ENCODE measurements around the gene DENND1A.
"Not testable (repeated sequence)": the region's sequence is repeated elsewhere in the genome, so short reads cannot be mapped to it uniquely, and the experiment has no call there.

Gene DENND1A

DNA sequence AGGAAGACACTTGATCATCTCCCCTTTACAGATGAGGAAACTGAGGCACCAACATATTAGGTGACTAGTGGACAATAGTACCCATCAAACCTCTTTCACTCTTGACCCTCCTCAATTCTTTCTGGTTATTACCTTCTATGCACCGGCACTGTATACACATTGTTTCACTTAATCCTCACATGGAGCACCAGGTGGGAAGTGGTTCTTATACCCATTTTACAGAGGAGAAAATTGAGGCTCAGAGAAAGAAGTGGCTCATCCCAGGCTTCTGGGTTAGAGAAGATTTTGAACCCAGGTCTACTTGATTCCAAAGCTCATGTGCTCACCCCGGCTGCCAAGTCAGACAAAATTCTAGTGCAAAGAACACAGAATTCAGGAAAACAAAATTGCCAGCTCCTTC, 17.4 kb upstream of the DENND1A start:
- DNase-seq: no peak

DNA sequence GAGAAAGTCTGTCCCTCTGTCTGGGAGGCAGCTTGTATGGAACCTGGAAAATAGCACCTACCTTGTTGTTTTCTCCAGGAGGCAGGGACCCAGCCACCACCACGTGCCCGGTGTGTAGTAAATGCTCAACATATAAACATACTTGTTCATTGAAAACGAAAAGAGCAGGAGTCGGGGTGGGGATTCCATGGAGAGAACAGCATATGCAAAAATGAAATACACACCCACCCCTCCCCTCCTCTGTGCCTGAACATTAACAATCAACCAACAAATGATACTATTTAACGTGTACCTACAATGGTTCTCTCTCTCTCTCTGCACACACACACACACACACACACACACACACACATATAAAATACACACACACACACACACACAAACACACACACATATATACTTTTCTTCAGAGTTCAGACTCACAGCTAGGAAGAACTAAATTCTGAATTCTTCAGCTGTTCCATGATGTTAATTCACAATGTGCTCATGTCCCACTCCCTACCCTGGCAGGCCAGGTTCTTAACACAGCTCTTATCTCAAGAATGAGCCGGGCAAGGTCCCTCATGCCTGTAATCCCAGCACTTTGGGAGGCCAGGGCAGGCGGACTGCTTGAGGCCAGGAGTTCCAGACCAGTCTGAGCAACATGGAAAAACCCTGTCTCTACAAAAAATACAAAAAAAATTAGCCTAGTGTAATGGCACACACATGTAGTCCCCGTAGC, 16.3 kb upstream of the DENND1A start:
- no peak for DNase-seq

DNA sequence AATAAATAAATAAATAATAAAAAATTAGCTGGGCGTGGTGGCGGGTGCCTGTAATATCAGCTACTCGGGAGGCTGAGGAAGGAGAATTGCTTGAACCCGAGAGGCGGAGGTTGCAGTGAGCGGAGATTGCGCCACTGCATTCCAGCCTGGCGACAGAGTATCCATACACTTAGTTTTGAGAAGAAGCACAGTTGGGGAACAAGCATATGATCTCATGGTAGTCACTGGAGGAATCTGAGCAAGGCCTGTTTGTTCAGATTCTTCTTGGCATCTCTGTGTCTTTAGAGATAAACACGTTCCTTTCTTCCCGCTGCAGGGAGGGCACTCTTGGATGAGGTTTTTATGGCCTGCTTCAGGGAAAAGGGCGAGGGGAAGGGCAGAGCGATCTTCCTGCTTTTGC, 15.6 kb upstream of the DENND1A start:
- no peak for DNase-seq

DNA sequence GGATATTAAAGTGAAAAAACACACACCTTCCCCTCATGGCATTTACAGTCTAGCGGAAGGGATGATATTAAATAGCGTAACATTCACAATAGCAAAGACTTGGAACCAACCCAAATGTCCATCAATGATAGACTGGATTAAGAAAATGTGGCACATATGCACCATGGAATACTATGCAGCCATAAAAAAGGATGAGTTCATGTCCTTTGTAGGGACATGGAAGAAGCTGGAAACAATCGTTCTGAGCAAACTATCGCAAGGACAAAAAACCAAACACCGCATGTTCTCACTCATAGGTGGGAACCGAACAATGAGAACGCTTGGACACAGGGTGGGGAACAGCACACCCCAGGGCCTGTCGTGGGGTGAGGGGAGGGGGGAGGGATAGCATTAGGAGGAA, 14.5 kb upstream of the DENND1A start:
- DNase-seq: not testable (repeated sequence)

DNA sequence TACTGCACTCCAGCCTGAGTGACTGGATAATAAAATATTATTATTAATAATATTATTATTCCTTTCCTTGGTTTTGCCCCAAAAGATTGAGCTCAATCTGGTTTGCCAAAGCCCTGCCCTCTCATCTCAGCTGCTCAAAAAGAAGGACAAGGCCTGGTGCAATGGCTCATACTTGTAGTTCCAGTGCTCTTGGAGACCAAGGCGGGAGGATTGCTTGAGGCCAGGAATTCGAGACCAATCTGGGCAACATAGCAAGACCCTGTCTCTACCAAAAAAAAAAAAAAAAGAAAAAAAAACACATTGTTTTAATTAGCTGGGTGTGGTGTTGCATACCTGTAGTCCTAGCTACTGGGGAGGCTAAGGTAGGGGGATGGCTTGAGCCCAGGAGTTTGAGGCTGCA, 13.7 kb upstream of the DENND1A start:
- DNase-seq: no peak

DNA sequence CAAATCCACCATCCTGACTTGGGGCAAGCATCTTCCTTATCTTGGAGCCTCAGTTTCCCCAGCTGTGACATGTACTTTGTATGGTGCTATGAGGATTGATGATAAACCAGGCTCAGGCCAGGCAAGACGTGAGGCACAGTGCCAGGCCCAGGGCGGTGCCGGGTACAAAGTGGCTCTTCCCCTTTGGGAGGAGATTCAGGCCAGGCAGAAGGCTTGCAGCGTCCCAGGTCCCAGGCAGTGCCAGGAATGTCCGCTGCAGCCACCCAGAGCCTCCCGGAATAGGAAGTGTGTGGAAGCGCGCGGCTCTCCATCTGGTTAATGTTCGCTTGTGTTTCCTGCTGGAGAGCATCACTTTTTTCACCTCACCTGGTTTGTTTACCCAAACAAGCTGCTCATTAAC, 12.6 kb upstream of the DENND1A start:
- no peak for DNase-seq

DNA sequence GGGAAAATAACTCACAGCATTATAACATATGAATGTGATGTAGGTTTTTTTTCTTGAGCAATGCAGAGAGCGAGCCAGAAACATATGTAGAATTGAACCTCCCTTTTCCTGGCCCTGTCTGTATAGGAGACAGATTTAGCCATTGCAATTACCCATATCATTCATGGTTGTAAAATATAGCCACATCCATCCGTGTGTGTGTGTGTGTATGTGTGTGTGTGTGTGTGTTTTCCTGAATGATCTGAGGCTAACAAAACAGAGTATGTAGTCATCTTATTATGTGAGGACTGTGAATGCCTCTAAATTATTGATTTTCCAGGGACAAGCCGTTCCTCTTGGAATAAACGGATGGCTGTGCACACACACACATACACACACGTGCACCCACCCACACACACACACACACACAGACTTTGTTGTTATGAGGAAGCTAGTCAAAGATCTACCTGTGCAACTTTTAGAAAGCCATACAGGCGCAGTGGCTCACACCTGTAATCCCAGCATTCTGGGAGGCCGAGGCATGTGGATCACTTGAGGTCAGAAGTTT, 11.7 kb upstream of the DENND1A start:
- no peak for DNase-seq

DNA sequence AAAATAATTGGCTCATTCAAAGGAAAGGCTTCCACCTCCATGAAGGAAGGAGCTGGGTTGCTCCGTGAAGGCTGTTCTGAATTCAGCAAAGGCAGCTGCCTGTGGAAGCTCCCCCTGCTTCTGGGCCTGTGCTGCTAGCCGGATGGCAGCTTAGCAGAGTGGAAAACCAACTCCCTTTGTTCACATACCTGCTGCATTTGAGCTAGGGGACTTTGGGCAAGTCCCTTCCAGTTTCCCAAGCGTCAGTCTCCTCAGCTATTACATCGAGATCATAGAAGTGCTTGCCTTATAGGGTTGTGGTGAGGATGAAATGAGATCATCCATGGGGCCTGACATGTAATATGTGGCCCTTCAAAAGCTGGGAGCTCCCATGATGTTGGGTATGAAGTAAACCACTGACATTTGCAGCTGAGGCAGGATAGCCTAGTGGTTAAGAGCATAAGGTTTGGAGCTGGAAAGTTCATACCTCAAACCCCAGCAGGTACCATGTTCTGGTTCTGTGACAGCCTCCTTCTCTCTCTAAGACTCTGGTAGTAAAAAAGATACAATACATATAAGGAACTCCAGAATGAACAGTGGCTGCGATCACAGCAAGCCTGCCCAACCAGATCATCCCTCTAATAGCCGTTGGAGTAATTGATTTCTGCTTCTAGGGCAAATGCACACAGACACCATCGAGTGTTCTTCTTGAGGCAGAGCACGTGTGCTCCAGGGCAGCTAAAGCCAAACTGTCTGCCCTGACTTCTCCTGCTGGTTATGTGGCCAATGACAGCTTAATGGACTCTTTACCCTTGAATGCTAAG, 11.0 kb upstream of the DENND1A start:
- DNase-seq: no peak

DNA sequence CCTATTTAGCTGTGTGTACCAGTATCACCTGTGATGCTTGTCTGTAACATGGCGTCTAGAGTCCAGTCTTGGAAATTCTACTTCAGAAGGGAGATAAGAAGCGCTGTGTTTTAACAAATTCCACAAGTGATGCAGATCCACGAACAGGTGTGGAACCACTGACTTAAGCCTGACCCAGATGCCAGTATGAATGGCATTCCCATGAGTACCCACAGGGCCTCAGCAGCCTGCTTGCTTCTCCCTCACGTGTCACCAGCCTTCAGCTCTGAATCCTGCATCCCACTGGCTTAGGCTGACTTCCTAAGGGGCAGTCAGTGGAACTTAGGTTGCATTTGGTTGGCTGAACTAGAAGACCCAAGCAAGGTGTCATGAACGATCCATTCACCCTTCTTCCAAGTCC, 8.5 kb upstream of the DENND1A start:
- no peak for DNase-seq

DNA sequence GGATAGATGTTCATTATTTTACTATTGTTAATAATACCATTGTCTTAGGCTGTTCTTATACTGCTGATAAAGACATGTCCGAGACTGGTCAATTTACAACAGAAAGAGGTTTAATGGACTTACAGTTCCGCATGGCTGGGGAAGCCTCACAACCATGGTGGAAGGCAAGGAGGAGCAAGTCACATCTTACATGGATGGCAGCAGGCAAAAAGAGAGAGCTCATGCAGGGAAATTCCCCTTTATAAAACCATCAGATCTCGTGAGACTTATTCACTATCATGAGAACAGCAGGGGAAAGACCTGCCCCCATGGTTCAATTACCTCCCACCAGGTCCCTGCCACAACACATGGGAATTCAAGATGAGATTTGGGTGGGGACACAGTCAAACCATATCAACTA, 6.6 kb upstream of the DENND1A start:
- DNase-seq: not testable (repeated sequence)

DNA sequence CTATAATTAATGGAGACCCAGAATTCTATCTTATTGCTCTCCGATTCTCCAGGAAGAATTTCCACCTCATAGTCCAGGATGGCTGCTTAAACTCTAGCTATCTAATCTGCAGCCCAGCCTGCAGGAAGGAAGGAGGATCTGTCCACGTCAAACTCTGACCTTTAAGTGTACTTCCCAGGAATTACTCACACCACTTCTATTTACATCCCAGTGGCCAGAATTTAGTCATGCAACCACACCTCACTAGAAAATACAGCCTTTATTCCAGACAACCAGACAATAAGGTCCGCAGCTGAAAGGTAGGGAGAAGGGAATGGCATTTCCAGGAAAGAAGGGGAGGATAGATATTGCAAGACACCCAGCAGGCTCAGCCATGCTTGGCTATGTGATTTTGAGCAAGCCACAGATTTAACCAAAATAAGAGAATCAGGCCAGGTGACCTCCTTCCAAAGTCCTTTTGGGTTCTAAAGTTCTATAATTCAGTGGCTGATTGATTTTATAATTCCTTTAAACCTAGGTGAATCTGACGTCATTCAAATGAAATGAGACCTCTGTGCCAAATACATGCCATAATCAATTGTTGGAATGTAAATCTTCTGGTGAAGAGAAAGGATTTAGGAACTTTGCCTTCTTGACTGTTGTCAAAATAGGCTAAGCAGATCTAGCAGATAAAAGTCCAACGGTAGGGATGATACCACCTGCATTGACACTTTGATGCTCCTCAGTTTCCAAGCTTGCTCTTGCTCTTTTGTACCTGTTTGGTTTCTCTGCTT, 3.7 kb upstream of the DENND1A start:
- DNase-seq: no peak

DNA sequence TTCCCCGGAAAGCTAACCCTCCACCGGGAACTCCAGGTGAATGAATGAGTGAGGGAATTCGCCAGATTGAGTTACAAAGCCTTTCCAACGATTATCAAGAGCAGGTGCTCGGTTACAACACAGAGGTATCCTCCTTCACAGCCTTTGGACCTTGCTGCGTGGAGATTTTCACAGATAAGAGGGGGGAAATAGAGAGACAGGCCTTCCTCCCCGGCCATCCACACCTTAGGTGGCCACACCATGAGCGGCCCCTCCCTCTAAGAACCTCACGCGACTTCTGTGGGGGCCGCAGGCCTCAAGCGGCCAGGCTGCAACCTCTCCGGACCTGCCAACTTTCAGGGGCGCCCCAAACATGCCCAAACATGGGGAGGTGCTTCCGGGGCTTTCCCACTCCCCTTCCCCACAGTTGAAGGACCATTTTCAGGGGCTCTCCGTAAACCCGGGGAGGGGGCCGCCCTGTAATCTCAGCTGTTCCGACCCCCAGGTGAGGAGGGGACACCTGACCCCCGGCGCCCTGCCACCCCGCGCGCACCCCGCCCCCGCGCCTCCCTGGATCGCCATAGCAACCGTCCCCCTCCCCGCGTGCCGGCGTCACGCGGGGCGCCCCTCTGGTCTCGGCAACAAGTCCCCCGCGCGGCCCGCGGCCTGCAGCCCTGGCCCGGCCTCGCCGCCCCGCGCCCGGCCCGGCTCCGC, 603 bp downstream of the DENND1A start:
- DNase-seq: peak; percentile 17

DNA sequence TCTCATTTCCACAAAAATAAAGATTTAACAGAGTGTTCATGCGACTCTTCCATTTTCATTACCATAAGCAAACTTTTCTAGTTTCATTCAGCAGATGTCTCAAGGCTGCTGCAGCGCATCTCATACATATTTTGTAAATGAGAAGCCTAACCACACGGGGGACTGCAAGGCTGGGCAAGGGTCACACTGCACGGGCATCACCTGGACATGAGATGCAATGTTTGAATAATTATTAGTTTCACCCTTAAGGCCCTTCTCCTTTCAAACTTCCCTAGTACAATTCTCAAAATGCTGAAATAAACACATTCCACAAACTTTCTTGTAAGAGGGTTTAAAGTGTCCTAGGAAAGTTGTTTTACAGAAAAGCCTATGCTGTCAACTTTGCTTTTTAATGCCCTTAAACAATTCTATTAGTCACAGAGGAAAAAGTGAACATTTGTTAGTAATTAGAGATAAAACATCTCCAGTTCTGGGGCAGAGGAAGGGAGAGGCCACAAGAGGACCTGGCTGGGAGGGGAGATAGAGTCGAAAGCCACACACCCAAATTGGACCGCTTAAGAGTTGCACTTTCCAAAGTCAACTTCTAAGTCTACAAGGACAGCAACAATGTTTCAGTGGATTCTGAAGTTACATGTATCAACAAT, 1.3 kb downstream of the DENND1A start:
- DNase-seq: no peak

DNA sequence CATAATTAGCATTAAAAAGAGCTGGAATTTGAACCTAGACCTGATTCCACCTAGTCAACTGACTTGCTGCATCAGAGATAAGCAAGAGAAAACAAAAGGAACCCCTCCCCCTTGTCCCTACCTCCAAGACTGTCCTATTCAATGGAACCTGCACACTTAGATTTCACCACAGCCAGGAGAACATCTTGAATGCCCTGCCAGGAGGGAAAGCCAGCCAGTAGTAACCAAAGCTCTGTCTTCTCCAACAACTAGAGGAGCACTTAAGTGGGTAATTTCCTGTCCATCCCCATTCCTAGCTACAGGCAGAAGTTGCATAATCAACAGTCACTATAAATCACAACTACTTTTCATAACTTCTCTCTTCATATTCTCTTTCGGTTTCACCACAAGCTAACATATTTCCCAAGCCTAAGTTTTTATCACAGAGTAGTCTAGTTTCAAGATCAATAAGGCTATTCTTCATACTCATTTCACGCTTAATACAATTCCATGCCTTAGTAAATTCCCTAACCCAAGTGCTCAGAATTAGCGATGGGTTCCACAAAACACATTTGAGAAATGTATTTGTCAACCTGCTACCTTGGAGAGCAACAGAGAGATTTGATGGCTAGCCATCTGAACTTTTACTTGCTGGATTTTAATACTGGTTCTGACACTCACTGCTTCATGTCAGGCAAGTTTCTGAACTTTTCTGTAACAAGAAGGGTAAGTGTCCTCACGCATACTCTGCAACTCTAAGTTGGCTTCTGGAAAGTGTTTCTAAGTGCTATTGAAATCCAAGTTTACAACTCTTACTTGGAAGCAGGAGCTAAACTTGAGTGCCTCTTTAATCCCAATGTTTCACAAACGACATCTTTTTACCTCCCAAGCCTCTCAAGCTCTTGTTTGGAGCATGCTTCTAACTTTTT, 2.0 kb downstream of the DENND1A start:
- peak; percentile 69 for DNase-seq

DNA sequence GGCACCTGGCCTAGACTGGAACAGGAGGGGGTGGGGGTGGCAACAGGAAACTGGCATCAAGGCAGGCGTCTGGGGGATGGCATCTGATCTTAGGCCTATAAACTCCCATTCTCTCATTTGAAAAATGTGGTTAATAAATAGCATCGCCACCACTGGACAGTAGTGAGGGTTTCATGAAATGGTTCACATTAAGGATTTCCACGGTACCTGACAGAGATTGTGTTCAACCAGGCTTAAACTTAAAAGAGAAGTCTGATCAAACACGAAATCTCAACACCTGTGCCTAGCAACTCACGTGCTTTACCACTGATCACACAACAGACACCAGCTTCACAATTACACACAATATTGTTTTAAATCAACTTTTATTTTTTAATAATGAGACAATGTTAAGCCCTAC, 3.0 kb downstream of the DENND1A start:
- DNase-seq: no peak

DNA sequence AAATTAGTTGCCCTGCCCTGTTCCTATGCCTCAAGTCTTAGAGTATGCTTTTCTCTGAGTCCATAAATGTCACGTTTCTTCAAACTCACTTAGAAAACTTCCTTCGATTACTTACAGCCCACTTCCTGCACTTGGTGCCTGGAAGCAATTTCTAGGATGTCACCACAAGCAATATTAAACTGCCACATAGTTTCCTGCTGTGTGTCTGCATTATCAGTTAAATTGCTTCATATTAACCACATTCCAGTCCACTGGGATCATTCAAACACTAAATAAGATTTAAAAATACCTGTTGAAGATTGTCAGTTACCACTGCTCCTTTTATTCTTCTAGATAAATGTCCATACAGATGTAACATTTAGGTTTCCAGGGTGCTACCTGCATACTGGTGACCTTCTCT, 4.1 kb downstream of the DENND1A start:
- no peak for DNase-seq

DNA sequence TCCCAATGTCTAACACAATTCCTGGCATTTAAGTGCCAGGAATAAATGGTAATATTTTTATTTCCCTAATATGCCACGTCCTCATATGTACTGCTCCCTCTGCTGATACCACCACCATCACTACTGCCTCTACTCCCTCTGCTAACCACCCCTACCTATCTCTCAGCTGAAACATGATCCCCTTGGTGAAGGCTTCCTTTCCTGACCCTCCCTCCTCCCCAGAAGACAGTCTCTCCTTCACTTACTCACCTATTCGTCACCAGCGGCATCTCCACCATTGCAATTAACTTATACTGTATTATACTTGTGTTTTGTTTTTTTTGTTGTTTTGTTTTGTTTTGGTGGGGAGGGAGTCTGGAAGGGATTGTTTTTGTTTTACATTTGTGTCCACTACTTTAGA, 4.8 kb downstream of the DENND1A start:
- no peak for DNase-seq

DNA sequence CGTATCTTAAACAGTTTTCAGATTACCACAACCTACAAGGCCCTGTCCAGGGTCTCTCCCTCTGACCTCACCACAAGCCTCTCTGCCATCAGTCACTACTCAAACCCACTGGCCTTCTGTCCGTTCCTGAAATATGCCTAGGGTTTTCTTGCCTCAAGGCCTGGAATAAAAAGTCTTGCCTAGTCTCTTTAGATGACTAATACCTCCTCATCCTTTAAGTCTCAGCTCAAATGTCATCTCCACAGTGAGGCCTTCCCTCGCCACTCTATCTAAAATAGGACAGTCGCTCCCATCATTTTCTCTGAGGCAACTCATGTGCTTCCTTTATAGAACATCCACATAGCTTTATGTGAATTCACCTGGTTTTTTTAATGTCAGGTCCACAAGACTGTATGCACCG, 5.2 kb downstream of the DENND1A start:
- DNase-seq: no peak

DNA sequence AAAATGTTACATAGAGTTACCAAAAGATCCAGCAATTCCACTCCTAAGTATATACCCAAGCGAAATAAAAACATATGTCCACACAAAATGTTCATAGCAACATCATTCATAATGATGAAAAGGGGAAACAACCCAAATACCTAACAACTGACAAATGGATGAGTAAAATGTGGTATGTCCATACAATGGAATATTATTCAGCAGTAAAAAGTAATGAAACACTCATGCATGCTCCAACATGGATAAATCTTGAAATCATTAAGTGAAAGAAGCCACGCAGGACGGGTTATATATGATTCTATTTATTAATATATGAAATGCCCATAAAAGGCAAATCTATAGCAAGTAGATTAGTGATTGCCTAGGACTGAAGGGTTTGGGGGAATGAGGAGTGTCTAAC, 6.0 kb downstream of the DENND1A start:
- no peak for DNase-seq

DNA sequence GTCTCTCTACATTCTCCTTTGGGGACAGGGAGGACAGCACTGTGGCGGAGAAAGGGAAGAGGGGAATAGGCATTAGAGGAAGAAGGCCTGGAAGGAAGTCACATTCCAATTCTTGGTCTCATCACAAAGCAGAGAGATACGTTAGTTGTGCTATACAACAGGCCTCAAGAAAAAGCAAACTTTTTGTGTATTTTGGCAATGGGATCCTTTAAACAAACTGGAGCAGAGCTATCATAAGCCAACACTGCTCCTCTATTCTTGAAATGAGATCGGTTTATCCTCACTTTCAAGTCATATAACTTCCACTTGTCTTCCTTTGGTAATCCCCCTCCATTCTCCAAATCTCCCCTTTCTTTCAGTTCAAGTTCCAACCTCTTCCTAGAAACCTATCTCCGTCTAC, 6.5 kb downstream of the DENND1A start:
- DNase-seq: no peak

DNA sequence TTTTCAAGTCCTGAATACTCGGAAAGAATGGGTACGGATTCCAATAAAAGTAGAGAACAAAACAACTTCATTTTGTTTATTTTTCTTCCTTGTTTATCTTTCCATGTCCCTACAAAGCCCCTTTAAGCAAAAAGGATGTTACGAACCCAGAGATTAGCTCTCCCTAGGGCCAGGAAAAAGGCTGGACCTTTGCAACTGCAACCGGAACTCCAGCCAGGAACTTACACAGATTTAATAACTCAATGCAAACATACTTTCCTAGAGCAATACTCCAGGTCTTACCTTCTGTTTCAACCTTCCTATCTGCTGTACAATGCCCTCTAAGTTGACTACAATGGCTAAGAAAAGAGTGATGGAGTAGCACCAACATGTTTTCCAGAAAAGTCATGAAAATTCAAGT, 7.0 kb downstream of the DENND1A start:
- no peak for DNase-seq

All from NCI-H2029 treated with DMSO at 0.1 percent for 48 hours (cell line).